HG03460 (cell line): ENCODE results near the gene FABP2.
"Not testable (repeated sequence)": the region's sequence is repeated elsewhere in the genome, so short reads cannot be mapped to it uniquely, and the experiment has no call there.

Experiments
- ATAC-seq: cut with Tn5 transposase; IDR thresholded peaks from one replicate; pipeline ENCODE4 v1.9.1; 2021; ENCODE audit not compliant: unreplicated experiment

The FABP2 gene

DNA sequence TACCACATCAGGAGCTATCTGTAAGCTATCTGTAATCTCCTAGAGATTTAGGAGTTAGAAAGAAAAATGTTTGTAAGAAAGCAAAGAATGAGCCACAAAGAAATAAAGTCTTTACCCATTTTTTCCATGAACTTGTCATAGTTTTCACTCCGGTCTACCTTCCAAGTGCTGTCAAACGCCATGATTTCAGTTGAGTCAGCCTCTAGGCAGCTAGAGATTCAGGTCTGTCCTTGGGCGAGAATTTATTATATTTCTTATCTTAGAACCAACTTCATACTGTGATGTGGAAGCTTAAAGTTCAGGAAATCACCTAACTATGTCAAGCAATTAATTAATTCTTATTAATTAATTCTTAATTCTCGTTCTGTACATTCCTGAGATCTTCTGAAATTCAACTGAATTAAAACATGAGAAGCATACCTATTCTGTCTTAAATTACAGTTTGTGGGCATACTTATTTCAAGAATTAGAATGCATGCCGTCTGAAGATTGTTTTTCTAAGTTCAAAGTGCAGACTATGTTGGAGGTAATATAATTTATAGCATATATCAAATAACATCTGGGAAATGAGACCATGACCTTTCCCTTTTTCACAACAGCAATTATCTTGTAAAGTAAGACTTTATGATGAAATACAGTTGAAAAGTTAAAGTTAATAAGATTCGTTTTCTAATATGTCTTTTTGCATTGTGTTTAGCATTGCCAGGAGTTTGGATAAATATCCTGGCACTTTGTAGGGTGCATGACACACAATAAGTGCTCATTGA, at the start of gene FABP2:
FABP2 (minus strand) TSS at position 218 of the 767 bp plus-strand sequence; CDS start at position 182, 36 bp downstream.
- ATAC-seq: no peak

DNA sequence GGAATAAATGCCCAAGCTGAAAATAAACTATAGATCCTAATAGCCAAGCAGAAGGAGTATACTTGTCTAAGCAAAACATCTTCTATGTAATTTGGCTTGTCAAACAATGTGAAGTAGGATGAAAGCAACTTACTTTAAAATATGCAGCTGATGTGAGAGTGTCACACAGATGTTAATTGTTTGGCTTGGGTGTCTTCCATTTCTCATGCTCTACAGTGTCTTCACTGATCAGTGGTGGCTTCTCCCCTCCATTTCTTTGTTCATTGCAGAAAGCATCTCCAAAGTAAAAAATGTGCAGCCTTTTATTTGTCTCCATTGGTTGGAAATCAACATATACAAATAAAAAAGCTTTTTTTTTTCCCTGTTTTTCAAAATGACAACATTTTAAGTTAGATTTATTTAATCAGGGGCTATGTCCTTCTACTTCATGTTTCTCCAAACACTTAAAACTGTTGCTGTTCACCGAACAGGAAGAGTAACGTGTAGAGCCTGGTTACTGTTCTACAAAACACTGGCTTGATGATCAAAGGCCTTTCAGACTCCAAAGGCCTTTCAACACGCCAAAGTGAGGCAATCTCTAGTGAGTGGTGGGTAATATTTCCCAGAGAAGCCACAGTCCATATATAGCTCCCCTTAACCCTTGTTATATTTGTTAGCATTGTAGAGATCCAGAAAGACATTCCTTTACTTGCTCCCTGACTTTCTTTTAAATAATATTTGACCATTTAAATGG, 49.2 kb upstream of the FABP2 start:
- peak; percentile 24 for ATAC-seq

DNA sequence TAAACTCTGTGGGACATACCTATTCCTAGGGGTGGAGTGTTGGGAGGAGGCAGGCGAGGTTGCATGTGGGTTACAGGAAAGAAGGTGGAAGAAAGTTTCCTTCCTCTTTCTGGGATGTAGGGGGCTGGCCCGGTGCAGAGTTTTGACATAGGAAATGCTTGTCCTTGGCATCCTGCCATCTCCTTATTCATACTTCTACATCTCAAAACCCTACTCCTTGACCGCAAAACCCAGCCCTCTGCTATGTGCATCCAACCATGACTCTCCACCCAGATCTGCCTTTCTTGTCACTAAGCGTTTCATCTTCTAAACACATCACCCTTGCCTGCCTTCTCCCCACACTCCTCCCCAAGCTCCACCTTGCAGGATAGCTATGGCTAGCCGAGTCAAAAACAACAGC, 48.5 kb upstream of the FABP2 start:
- ATAC-seq: peak; percentile 95

DNA sequence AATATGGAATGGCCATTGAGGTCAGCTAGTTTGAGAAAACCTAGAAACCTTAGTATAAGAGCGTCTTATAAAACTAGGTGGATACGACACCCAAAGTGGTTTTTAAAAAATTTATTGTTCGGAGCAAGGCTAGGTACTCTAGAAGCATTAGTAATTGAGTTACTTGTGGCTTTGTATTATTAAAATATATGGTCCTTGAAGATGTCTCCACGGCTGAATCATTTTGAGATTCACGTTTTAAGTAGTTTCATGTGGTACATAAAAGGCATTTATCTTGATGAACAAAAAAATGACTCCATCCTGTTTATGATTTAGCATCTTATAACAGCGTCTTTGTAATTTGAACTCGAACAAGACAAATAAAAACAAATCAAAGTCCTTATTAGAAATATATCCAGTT, 44.9 kb upstream of the FABP2 start:
- ATAC-seq: not testable (repeated sequence)

DNA sequence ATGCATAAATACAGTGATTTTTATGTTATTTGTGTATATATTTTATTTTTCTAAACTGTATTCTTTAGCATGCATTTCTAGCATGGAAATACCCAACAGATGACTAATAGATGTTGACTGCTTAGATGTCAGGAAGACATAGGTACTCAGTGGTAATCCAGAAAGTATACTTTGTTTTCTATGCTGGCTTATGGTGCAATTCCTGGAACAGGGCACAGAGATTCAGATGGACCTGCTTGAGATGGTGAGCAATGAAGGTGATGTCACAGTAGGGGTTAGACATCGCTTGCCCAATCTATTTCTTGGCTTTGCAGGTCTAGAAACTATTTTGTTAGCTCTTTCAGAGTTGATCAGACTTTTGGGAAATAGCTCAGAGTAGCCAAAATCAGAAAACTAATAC, 42.3 kb upstream of the FABP2 start:
- ATAC-seq: not testable (repeated sequence)

DNA sequence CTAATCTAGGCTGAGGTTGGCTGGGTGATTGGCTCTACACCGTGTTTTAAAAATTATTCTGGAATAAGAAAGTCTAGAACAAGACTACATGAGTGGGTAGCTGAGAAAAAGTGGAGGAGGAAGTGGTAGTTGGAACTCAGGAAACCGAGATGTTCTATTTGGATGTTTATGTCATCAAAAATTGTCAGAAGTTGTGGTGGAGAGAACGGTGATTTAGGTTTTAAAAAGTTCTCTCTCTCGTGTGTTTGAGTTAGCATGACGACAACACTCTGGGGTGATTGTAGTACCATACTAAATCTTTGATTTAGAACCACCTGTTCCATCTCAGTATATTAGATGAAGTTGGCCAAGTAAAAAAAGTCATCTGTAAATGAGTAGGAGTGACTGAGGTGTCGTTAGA, 41.4 kb upstream of the FABP2 start:
- not testable (repeated sequence) for ATAC-seq

DNA sequence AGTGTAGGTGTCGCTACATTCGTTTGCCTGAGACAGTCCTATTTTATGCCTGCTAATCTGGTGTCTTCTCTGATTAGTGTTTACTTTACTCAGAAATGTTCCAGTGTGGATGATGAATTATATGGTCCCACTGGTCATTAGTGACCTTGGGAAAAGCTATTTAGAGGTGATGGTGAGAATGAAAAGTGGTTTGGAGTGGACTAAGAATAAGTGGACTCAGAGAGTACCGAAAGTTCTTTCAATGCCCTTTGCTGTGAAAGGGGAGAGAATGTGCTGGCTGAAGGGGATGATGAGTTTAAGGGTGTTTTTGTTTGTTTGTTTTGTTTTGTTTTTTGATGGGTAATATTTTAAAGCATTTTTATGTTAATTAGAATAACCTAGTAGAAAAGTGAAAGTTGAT, 40.5 kb upstream of the FABP2 start:
- ATAC-seq: not testable (repeated sequence)

DNA sequence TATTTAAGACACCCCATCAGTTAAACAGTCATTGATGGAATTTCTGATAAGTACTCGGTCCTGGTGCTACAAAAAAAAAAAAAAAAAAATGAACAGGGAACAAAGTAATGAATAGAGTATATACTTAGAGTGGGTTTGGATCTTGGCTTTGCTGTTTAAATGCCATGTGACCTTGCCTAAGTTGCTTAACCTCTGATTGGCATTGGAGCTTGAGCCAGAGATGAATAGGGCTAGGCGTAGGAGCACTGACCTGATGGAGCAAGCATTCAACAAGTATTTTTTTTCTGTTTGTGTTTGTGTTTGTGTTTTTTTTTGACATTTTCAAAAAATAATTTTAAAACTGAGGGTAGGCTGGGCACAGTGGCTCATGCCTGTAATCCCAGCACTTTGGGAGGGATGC, 37.9 kb upstream of the FABP2 start:
- not testable (repeated sequence) for ATAC-seq

DNA sequence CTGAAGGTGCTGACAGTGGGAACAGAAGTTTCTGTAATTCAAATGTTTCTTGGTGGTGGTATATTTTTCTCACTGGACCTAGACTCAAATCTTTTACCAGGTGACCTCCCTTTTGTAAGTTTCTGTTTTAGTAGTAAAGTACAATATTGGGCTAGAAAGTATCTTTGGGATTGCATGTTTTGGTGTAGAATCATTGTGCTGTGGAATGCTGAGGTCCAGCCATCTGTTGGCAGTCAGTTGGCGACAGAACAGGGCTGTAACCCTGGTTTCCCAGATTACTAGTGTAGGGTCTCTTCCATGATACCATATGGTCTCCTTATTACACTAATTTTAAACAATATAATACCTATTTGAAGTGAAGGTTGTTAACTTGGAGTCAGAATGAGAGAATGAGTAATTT, 34.9 kb upstream of the FABP2 start:
- ATAC-seq: not testable (repeated sequence)

DNA sequence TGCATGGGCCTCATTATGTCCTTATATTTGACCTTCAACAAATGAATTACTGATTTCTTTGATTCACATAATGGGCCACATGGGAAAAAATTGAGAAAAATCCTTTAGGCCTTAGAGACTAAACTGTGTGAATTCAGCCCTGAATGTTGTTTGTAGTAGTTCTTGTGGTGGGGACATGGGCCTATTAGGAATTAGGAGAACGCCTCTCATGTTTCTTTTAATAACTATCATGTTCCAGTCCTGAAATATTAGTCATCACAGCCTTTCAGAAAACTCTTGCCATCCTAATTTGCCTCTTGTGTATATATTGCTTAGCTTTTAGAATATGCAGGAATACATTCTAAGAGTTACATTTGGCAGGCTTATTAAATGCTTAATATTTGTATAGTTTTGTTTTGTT, 34.1 kb upstream of the FABP2 start:
- ATAC-seq: not testable (repeated sequence)

DNA sequence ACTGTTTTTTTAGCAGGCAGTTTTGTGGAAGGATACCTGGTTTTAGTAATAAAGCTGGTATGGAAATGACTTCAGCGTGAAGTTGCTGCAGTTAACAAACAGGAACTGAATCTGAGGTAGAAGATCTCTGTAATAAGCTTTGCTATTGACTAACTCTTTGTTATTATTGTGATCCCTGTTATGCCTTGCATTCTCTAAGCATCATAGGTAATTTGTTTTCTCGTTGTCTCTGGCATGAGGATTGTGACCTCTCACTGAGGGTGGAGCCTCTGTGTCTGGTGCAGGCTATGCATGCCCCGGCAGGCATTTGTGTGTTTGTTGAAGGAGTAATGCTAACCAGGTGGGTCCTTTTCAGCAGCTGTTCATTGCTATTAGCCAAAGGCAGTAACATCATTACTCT, 31.4 kb upstream of the FABP2 start:
- not testable (repeated sequence) for ATAC-seq

DNA sequence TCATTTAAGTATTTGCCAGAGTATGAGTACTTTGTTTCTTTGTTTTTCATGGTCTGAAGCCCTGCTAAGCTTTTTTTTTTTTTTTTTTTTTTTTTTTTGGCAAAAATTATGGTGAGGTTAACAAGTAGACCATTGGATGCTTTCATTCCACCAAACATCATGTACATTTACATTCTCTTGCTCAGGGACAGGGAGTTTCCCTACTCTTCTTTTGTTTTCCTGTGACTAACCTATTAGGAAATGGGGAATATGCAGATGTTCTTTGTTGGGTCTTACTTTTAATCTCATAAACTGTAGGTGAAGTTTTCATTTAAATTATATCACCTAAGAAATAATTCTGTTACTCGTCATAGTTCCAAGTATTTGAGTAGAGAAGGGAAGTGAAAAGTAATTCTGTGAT, 26.2 kb upstream of the FABP2 start:
- ATAC-seq: not testable (repeated sequence)

DNA sequence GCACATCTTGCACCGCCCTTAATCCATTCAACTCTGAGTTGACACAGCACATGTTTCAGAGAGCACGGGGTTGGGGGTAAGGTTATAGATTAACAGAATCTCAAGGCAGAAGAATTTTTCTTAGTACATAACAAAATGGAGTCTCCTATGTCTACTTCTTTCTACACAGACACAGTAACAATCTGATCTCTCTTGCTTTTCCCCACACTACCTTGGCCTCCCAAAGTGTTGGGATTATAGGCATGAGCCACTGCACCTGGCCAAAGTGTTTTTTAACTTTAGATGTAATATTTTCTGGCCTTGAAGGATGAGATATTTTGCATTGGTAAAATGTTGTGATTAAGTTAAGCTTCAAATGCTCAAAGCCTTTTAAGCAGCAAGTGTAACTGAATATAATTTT, 21.4 kb upstream of the FABP2 start:
- ATAC-seq: not testable (repeated sequence)

DNA sequence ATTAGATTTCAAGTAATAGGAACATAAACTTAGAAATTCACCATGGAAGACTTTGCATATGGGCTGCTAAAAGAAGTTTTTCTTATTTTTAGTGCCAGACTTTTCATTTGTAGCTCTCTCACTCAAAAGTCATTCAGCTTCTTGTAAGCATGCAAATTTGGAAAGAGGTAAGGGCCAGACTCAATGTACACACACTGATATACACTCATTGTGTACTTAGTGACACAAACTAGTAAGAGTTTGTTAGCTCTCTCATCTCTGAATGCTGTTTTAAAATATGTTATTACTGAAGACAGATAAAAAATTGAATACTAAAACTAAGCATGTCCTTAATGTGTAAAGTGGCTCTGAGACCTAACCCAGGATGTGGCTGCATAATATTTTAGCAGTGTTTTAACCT, 18.0 kb upstream of the FABP2 start:
- ATAC-seq: not testable (repeated sequence)

DNA sequence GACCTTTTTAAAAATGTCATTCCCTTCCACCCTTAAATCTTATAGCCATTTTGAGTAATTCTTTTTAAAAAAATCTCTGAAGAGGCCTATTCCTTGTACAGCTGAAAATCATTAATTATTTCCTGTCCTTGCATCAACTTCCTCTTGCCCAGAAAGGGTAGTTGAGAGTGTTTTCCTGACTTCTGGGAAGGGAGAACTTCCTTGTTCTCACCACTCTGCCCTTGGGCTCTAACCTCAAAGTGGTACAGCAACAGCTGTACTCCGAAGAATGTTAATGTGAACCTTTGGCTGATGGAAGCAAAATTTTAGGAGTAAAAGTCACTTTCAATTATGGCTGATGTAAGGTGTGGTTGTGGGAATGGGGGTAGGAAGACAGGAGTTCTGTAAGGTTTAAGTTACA, 15.1 kb upstream of the FABP2 start:
- ATAC-seq: no peak

DNA sequence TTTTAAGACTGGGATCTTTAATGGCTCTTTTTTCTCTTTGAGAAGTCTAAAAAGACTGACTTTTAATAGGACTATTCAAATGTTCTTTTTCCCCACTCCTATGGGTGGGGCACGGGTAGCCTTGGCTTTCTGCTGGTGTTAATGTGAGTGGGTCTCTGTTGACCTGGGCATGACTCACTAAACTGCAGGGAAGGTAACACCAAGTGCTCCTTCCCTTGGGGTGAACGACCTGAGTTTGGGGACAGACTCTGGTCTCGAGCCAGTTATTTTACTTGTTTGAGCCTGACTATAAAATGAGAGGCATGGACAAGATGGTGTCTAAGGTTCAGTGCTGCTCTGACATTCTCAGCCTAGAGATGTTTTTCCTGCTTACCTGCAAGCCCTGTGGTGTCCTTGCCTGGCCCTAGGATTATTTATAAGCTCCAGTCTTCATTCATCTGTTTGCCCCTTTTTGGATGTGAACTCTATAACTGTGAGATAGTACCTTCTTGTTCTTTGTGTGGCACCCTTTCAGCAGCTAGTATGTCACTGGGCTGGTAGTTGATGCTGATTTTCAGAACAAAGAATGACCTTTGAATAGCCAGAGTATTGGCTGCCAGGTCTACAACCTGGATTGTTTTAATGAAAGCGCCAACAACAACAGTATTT, 14.5 kb upstream of the FABP2 start:
- ATAC-seq: not testable (repeated sequence)

DNA sequence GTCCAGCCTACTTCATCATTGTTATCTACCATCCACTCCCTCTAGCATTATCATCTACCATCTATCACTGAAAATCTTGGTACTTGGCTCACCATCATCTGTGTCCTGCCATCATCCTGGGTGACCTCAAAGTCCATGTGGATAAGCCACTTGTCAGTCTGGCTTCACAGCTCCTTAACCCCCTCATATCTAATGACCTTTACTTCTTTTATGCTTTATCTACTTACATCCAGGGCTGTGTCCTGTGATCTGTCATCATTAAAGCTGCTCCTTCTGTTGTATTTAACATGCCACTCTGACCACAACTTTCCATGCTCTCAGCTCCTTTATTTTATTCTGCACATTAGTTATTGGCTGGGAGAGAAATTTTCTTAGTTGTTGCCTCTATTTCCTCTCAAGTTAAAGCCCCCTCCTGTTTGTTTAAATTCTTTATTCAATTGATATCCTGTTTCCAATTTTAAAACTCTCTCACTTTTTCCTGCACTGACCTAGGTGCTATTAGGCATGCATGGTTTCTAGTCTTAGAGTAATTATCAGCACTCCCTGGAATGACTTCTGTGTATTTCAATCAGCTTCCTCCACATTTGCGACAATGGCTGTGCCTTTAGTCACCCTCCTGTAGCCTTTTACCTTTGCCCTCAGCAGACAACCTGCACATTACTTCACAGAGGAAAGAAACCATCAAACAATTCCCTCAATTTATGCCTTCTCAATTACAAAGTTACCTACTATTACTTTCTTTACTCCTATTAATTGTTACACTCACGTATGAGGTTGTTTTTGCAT, 8.1 kb upstream of the FABP2 start:
- ATAC-seq: no peak

DNA sequence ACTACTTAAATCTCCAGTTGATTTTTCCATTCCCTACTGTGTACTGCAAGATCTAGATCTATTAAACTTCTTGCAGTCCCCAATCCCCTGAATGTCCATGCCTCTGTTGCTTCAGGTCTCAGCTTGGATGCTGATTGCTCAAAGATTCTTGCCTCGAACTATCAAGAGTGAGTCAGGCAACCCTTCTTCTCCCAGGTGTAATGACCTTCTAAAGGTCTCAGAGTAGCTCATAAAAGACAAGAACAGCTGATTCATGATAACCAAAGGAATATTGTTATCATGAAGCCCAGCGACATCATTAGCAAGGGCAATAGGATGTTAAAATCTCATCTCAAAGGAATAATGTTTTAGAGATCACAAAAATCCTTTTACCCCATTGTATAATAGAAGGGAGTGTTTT, 6.8 kb upstream of the FABP2 start:
- no peak for ATAC-seq

DNA sequence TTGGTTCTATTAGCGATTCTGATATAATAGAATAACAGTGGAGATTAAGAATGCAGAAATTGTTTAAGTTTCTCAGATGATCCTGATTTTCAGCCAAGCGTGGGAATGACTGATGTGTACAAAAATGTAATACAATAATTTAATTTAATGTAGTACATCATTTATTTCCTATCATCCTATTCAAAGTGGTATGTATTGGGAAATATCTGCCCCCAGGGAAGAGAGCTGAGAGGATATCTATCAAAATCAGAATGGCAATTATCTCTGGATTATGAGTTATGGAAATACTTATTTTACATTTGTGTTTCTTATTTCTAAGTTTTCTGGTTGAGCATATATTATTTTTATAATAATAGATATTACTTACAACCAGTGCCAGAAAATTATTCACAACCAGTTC, 3.9 kb downstream of the FABP2 start:
- ATAC-seq: no peak

DNA sequence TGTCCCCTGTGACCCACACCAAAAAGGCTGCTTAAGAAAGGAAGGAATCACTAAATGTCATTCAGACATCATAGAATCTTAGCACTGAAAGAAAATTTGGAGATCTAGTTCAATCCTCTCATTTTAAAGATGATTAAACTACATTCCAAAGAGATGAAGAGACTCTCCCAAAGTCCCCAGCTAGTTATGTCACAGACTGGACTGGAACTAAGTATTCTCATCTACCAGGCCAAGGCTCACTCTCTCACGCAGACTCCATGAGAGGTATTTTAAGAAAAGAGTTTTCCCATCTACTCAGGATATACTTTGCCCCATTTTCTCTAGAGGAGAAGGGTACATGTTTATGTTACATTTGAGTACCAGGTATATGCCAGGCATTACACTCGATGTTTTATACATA, 6.9 kb downstream of the FABP2 start:
- no peak for ATAC-seq

DNA sequence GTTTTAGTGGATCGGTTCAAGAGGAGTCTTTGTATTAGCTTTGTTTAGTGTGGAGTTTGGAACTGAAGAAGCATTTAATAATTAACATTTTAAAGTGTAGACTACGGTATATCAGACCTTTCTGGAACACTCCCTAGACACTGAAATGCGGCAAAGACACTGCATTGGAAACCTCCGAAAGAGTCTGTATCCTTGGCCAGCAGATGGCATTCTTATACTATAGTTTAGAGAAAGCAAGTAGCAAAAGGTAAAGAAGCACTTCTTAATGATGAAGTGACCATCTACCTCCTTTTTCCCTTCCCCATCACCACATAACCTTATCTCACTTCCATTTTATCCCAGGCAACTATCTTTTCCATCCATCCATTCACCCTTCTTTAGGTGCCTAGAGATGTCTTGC, 7.6 kb downstream of the FABP2 start:
- ATAC-seq: peak; percentile 75
